Liver (tissue), 3 donors: ENCODE measurements around the gene KDM6A.

Source experiments
- FOXA1 ChIP-seq: IDR thresholded peaks from 2 replicates; pipeline ENCODE4 v1.6.1; 2016; ENCODE audit warnings: antibody characterized with exemption
- GABPA ChIP-seq, 2 donors: IDR thresholded peaks in 1 of 2; conservative IDR thresholded peaks in 1 of 2; 2 replicates each; pipeline ENCODE4 v1.6.1; 2016; ENCODE audit warnings: antibody characterized with exemption in 2 of 2, mild to moderate bottlenecking in 1 of 2, moderate library complexity in 1 of 2
- NR2F2 ChIP-seq: IDR thresholded peaks from 2 replicates; pipeline ENCODE4 v1.6.1; 2016; ENCODE audit warnings: antibody characterized with exemption
- RAD21 ChIP-seq, 2 donors: IDR thresholded peaks; 2 replicates each; pipeline ENCODE4 v1.6.1; 2016; ENCODE audit warnings: antibody characterized with exemption in 2 of 2, mild to moderate bottlenecking in 2 of 2
- SP1 ChIP-seq: IDR thresholded peaks from 2 replicates; pipeline ENCODE4 v1.6.1; 2018; ENCODE audit warnings: antibody characterized with exemption, mild to moderate bottlenecking
- TAF1 ChIP-seq: conservative IDR thresholded peaks from 2 replicates; pipeline ENCODE4 v1.6.1; 2016; ENCODE audit warnings: antibody characterized with exemption, mild to moderate bottlenecking
- YY1 ChIP-seq: IDR thresholded peaks from 2 replicates; pipeline ENCODE4 v1.6.1; 2016; ENCODE audit warnings: antibody characterized with exemption, mild to moderate bottlenecking
- TF ChIP-seq, protein P1 (sequence below): fragments of 150-350 bp; IDR thresholded peaks from 2 replicates; pipeline ENCODE4 v1.5.1; 2017; ENCODE audit warnings: improper control_type of control experiment, low read depth, low read length; ENCODE audit not compliant: missing input control
- TF ChIP-seq, protein P2 (sequence below): IDR thresholded peaks from 2 replicates; pipeline ENCODE4 v1.6.1; 2016; ENCODE audit warnings: antibody characterized with exemption
- TF ChIP-seq, protein P3 (sequence below): IDR thresholded peaks from 2 replicates; pipeline ENCODE4 v1.6.1; 2016; ENCODE audit warnings: antibody characterized with exemption, mild to moderate bottlenecking
- TF ChIP-seq, protein P4 (sequence below): IDR thresholded peaks from 2 replicates; pipeline ENCODE4 v1.6.1; 2016; ENCODE audit warnings: antibody characterized with exemption
- TF ChIP-seq, protein P5 (sequence below): IDR thresholded peaks from 2 replicates; pipeline ENCODE4 v1.6.1; 2016; ENCODE audit warnings: antibody characterized with exemption
- donor health status: healthy.
- donor health status: healthy.

DNA sequence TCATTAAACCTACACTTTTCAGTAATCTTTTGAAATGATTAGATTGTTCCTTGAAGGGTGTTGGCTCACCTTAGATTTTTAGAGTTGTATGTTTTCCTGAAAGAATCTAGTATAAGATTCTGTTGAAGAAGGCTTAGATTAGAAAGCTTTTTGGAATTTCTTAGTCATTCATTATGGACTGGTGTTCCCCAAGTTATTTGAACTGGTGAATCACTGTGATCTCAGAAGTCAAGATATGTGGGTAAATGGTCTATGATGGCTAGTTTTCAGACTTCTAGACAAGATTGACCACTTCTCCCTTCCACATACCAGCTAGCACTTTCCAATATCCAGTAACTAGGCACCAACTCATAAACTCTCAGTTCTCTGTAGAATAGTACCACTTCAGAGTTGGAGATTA lies 138.1 kb downstream of the KDM6A start:
- TF ChIP-seq, protein P1, sequence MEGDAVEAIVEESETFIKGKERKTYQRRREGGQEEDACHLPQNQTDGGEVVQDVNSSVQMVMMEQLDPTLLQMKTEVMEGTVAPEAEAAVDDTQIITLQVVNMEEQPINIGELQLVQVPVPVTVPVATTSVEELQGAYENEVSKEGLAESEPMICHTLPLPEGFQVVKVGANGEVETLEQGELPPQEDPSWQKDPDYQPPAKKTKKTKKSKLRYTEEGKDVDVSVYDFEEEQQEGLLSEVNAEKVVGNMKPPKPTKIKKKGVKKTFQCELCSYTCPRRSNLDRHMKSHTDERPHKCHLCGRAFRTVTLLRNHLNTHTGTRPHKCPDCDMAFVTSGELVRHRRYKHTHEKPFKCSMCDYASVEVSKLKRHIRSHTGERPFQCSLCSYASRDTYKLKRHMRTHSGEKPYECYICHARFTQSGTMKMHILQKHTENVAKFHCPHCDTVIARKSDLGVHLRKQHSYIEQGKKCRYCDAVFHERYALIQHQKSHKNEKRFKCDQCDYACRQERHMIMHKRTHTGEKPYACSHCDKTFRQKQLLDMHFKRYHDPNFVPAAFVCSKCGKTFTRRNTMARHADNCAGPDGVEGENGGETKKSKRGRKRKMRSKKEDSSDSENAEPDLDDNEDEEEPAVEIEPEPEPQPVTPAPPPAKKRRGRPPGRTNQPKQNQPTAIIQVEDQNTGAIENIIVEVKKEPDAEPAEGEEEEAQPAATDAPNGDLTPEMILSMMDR = no peak
- TF ChIP-seq, protein P2, sequence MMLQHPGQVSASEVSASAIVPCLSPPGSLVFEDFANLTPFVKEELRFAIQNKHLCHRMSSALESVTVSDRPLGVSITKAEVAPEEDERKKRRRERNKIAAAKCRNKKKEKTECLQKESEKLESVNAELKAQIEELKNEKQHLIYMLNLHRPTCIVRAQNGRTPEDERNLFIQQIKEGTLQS = no peak
- TF ChIP-seq, protein P3, sequence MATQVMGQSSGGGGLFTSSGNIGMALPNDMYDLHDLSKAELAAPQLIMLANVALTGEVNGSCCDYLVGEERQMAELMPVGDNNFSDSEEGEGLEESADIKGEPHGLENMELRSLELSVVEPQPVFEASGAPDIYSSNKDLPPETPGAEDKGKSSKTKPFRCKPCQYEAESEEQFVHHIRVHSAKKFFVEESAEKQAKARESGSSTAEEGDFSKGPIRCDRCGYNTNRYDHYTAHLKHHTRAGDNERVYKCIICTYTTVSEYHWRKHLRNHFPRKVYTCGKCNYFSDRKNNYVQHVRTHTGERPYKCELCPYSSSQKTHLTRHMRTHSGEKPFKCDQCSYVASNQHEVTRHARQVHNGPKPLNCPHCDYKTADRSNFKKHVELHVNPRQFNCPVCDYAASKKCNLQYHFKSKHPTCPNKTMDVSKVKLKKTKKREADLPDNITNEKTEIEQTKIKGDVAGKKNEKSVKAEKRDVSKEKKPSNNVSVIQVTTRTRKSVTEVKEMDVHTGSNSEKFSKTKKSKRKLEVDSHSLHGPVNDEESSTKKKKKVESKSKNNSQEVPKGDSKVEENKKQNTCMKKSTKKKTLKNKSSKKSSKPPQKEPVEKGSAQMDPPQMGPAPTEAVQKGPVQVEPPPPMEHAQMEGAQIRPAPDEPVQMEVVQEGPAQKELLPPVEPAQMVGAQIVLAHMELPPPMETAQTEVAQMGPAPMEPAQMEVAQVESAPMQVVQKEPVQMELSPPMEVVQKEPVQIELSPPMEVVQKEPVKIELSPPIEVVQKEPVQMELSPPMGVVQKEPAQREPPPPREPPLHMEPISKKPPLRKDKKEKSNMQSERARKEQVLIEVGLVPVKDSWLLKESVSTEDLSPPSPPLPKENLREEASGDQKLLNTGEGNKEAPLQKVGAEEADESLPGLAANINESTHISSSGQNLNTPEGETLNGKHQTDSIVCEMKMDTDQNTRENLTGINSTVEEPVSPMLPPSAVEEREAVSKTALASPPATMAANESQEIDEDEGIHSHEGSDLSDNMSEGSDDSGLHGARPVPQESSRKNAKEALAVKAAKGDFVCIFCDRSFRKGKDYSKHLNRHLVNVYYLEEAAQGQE = no peak
- TF ChIP-seq, protein P4, sequence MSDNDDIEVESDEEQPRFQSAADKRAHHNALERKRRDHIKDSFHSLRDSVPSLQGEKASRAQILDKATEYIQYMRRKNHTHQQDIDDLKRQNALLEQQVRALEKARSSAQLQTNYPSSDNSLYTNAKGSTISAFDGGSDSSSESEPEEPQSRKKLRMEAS = no peak
- TF ChIP-seq YY1 = no peak
- no peak for TF ChIP-seq FOXA1
- TF ChIP-seq, protein P5, sequence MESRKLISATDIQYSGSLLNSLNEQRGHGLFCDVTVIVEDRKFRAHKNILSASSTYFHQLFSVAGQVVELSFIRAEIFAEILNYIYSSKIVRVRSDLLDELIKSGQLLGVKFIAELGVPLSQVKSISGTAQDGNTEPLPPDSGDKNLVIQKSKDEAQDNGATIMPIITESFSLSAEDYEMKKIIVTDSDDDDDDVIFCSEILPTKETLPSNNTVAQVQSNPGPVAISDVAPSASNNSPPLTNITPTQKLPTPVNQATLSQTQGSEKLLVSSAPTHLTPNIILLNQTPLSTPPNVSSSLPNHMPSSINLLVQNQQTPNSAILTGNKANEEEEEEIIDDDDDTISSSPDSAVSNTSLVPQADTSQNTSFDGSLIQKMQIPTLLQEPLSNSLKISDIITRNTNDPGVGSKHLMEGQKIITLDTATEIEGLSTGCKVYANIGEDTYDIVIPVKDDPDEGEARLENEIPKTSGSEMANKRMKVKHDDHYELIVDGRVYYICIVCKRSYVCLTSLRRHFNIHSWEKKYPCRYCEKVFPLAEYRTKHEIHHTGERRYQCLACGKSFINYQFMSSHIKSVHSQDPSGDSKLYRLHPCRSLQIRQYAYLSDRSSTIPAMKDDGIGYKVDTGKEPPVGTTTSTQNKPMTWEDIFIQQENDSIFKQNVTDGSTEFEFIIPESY = no peak
- no peak for TF ChIP-seq NR2F2
- TF ChIP-seq GABPA (IDR thresholded peaks at IDR 0.05 in 1 of 2, conservative IDR thresholded peaks at IDR 0.05 in 1 of 2) = no peak
- TF ChIP-seq SP1 = no peak
- no peak for TF ChIP-seq RAD21 (IDR thresholded peaks at IDR 0.05)
- no peak for TF ChIP-seq TAF1
